GM19467 (cell line): ENCODE measurements around the gene CAMK1D.
"Not testable (repeated sequence)": the region's sequence is repeated elsewhere in the genome, so short reads cannot be mapped to it uniquely, and the experiment has no call there.

Experiments
- ATAC-seq: cut with Tn5 transposase; IDR thresholded peaks from one replicate; pipeline ENCODE4 v1.9.1; 2021; ENCODE audit warnings: mild to moderate bottlenecking, moderate library complexity; ENCODE audit not compliant: unreplicated experiment

The CAMK1D gene

GRCh38 chr10:12834116-12834665, 484.8 kb downstream of the CAMK1D start:
- no peak for ATAC-seq

- ATAC-seq: no peak
These were observed 485.4 kb downstream of the CAMK1D start for GRCh38 chr10:12834721-12835120.

GRCh38 chr10:12835709-12836108, 486.4 kb downstream of the CAMK1D start:
- ATAC-seq: no peak

GRCh38 chr10:12838366-12838765, 489.0 kb downstream of the CAMK1D start:
- no peak for ATAC-seq

- ATAC-seq: no peak
These were observed 489.9 kb downstream of the CAMK1D start for GRCh38 chr10:12838995-12839927.

GRCh38 chr10:12839941-12840611, 490.7 kb downstream of the CAMK1D start:
- ATAC-seq: no peak

- ATAC-seq: no peak
These were observed 492.1 kb downstream of the CAMK1D start for GRCh38 chr10:12841426-12841825.

- no peak for ATAC-seq
These were observed 492.5 kb downstream of the CAMK1D start for GRCh38 chr10:12841826-12842225.

GRCh38 chr10:12842310-12842709, 493.0 kb downstream of the CAMK1D start:
- no peak for ATAC-seq

GRCh38 chr10:12843296-12843945, 494.1 kb downstream of the CAMK1D start:
- no peak for ATAC-seq

GRCh38 chr10:12844811-12845483, 495.6 kb downstream of the CAMK1D start:
- no peak for ATAC-seq

GRCh38 chr10:12846718-12847117, 497.4 kb downstream of the CAMK1D start:
- ATAC-seq: no peak

GRCh38 chr10:12847361-12847975, 498.1 kb downstream of the CAMK1D start:
- no peak for ATAC-seq

- ATAC-seq: no peak
These were observed 499.3 kb downstream of the CAMK1D start for GRCh38 chr10:12848439-12849173.

GRCh38 chr10:12849319-12850181, 500.2 kb downstream of the CAMK1D start:
- no peak for ATAC-seq

- no peak for ATAC-seq
These were observed 503.3 kb downstream of the CAMK1D start for GRCh38 chr10:12852687-12853086.

GRCh38 chr10:12854988-12855387, 505.6 kb downstream of the CAMK1D start:
- no peak for ATAC-seq

- no peak for ATAC-seq
These were observed 513.1 kb downstream of the CAMK1D start for GRCh38 chr10:12862459-12862858.

- not testable (repeated sequence) for ATAC-seq
These were observed 516.2 kb downstream of the CAMK1D start for GRCh38 chr10:12865515-12865914.
